ENCODE results near the gene MOXD1.

- TF ChIP-seq POLR2A (IDR thresholded peaks at IDR 0.05; ENCODE audit: low read depth, low read length) (no peak), POLR2AphosphoS5 (IDR thresholded peaks at IDR 0.05; ENCODE audit: low read depth, low read length) (no peak)
Observed at GRCh38 chr6:132334521-132334885, 66.8 kb downstream of the MOXD1 start.
